Vagina (tissue), 2 donors: ENCODE data around the gene PADI2.

Experiments
- POLR2AphosphoS5 ChIP-seq, 2 donors: sonication (generic); formaldehyde crosslinking; IDR thresholded peaks; one replicate each; pipeline ENCODE4 v1.9.0; 2017; ENCODE audit warnings: antibody characterized with exemption in 2 of 2, mild to moderate bottlenecking in 2 of 2, low read depth in 1 of 2; ENCODE audit not compliant: insufficient read depth in 1 of 2
- TF ChIP-seq, protein P1 (sequence below), 3 experiments: fragments of 450-650 bp in 2 of 3; fragments of 200-600 bp in 1 of 3; sonication (generic) in 1 of 3; IDR thresholded peaks; one replicate each; pipeline ENCODE4 v1.5.1; 2017 to 2019; ENCODE audit warnings: antibody characterized with exemption in 3 of 3, mild to moderate bottlenecking in 2 of 3, moderate library complexity in 2 of 3

DNA sequence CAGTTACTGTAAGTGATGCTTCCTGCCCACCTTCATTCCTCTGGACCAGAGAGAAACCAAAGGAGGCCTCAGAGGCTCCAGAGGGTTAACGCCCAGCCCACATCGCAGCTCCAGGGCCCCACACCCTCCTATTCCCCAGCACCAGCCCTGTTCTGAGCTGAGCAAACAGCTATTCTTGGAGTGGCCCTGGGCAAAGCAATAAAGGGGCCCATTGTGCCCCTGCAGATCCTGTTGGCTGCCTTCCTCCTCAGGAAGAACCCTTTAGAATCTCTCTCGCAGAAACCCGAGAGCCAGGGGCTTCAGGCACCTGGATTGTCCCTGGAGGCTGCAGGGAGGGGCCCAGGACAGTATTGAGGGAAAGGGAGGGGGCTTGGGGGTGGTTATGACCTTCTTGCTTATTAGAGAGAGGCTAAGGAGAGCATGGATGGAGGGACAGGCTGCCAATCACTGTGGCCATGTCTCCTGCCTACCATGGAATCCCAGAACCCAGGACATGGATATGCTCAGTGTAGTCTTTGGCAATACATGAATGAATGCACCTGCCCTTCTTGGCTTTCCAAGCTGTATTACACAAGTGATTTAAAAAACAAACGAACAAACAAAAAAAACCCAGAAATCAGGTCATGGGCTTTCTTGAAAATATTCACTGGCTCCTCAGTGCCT is 9.2 kb downstream of the PADI2 start:
- TF ChIP-seq, protein P1, sequence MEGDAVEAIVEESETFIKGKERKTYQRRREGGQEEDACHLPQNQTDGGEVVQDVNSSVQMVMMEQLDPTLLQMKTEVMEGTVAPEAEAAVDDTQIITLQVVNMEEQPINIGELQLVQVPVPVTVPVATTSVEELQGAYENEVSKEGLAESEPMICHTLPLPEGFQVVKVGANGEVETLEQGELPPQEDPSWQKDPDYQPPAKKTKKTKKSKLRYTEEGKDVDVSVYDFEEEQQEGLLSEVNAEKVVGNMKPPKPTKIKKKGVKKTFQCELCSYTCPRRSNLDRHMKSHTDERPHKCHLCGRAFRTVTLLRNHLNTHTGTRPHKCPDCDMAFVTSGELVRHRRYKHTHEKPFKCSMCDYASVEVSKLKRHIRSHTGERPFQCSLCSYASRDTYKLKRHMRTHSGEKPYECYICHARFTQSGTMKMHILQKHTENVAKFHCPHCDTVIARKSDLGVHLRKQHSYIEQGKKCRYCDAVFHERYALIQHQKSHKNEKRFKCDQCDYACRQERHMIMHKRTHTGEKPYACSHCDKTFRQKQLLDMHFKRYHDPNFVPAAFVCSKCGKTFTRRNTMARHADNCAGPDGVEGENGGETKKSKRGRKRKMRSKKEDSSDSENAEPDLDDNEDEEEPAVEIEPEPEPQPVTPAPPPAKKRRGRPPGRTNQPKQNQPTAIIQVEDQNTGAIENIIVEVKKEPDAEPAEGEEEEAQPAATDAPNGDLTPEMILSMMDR (IDR thresholded peaks at IDR 0.05): no peak
- TF ChIP-seq POLR2AphosphoS5 (IDR thresholded peaks at IDR 0.05; ENCODE audit: insufficient read depth in 1 of 2, low read depth in 1 of 2): no peak
